ENCODE data around the gene C10orf71.

Gene C10orf71

GRCh38 chr10:49298983-49299815 lies at the start of gene C10orf71:
Gene C10orf71 (plus strand): TSS chr10:49299170. CDS start chr10:49322546, 23,376 bp downstream.
- no peak for DNase-seq

- DNase-seq: no peak
Measured at GRCh38 chr10:49252313-49253034, 46.5 kb upstream of the C10orf71 start.

- no peak for DNase-seq
Measured at GRCh38 chr10:49253340-49253906, 45.5 kb upstream of the C10orf71 start.

GRCh38 chr10:49254150-49254549 lies 44.8 kb upstream of the C10orf71 start:
- DNase-seq: no peak

- DNase-seq: no peak
Measured at GRCh38 chr10:49254556-49255318, 44.2 kb upstream of the C10orf71 start.

GRCh38 chr10:49255883-49256282 lies 43.1 kb upstream of the C10orf71 start:
- DNase-seq: no peak

- peak; percentile 54 to 78 (median 74) for DNase-seq
Measured at GRCh38 chr10:49257154-49257553, 41.8 kb upstream of the C10orf71 start.

- no peak for DNase-seq
Measured at GRCh38 chr10:49257626-49258349, 41.2 kb upstream of the C10orf71 start.

GRCh38 chr10:49258350-49258683 lies 40.7 kb upstream of the C10orf71 start:
- no peak for DNase-seq

- DNase-seq: no peak
Measured at GRCh38 chr10:49260644-49261296, 38.2 kb upstream of the C10orf71 start.

- no peak for DNase-seq
Measured at GRCh38 chr10:49263591-49263990, 35.4 kb upstream of the C10orf71 start.

- no peak for DNase-seq
Measured at GRCh38 chr10:49264177-49264677, 34.7 kb upstream of the C10orf71 start.

GRCh38 chr10:49265885-49266284 lies 33.1 kb upstream of the C10orf71 start:
- DNase-seq: no peak

- no peak for DNase-seq
Measured at GRCh38 chr10:49268185-49268584, 30.8 kb upstream of the C10orf71 start.

- DNase-seq: no peak
Measured at GRCh38 chr10:49269523-49269922, 29.4 kb upstream of the C10orf71 start.

- no peak for DNase-seq
Measured at GRCh38 chr10:49270565-49270964, 28.4 kb upstream of the C10orf71 start.

GRCh38 chr10:49271346-49271745 lies 27.6 kb upstream of the C10orf71 start:
- DNase-seq: no peak

GRCh38 chr10:49272251-49273081 lies 26.5 kb upstream of the C10orf71 start:
- peak; percentile 90 to 93 (median 93) for DNase-seq

- peak in 1 of 3 donors; percentile 61 for DNase-seq
Measured at GRCh38 chr10:49273082-49273465, 25.9 kb upstream of the C10orf71 start.

GRCh38 chr10:49273626-49274025 lies 25.3 kb upstream of the C10orf71 start:
- DNase-seq: no peak

GRCh38 chr10:49274886-49275285 lies 24.1 kb upstream of the C10orf71 start:
- DNase-seq: no peak
